CD4-positive, alpha-beta T cell treated with Interleukin-12 subunit alpha and Interleukin-12 subunit beta, for 1 hour (primary cell): ENCODE measurements around the gene FAHD2A.
"Not testable (repeated sequence)": the region's sequence is repeated elsewhere in the genome, so short reads cannot be mapped to it uniquely, and the experiment has no call there.

Source experiments
- DNase-seq: peaks from one replicate; pipeline ENCODE4 v3.0.0-alpha.2; 2020

The FAHD2A gene, protein sequence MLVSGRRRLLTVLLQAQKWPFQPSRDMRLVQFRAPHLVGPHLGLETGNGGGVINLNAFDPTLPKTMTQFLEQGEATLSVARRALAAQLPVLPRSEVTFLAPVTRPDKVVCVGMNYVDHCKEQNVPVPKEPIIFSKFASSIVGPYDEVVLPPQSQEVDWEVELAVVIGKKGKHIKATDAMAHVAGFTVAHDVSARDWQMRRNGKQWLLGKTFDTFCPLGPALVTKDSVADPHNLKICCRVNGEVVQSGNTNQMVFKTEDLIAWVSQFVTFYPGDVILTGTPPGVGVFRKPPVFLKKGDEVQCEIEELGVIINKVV

DNA sequence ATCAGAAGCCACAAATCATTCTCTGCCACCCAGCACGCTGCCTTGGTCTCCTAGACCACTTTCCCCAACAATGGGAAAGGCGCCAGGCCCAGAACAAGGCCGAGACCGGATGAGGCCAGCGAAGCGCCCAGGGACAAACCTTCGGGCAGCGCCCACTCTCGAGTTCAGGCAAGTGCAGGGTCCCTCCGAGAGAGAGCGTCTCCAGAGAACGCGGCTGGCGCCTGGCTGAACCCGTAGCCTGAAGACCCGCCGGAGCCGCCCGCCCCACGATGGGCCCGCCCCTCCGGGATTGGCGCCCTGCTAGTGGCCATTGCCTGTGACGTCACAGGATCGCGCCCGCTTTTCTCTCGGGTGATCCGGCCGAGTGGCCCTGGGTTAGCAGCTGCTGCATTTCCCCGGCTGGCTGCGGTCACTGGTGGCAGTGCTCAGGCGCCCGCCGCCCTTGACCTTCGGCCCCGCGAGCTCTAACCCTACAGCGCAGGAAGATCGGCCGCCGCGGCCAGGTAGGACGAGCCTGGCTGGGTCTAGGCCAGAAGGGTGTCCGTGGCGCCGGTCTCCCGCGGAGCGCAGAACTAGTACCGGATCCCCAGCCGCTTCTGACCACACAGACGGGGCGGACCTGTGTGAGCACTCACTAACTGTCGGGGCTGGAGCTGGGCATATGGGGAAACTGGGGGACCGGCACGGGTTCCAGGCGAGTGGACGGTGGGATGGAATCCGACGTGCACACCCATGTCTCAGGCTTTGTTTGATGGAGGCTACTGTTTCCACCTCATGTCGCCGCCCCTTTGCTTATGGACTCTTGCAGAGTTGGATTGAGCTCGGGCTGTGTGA, at the start of gene FAHD2A:
Gene FAHD2A (plus strand): TSS at position 339 of the 834 bp plus-strand sequence. CDS start 2,851 bp downstream, outside the sequence.
- peak; percentile 91 for DNase-seq

DNA sequence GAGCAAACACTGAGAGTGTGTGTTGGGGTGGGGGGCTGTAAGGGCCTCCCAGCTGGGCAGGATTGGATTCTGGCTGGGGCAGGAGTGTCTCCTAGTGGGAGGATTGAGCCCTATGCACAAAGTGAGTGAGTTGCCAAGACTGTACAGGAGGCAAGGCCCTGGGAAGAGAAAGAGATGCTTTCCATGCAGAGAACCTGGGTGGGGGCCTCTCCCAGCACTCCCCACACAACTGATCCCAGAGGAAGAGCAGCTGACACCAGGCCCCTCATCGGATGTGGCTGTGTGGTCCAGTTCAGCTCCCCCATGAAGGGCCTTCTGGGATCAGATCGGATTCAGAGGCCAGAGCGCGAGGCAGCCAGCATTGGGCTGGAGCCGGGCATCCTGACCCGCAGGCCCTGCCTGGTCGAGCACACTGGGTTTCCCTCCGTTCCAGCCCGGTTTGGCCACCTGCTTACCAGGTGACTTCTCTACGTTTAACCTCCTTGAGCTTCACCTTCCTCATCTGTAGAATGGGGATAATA, 49.4 kb upstream of the FAHD2A start:
- no peak for DNase-seq

DNA sequence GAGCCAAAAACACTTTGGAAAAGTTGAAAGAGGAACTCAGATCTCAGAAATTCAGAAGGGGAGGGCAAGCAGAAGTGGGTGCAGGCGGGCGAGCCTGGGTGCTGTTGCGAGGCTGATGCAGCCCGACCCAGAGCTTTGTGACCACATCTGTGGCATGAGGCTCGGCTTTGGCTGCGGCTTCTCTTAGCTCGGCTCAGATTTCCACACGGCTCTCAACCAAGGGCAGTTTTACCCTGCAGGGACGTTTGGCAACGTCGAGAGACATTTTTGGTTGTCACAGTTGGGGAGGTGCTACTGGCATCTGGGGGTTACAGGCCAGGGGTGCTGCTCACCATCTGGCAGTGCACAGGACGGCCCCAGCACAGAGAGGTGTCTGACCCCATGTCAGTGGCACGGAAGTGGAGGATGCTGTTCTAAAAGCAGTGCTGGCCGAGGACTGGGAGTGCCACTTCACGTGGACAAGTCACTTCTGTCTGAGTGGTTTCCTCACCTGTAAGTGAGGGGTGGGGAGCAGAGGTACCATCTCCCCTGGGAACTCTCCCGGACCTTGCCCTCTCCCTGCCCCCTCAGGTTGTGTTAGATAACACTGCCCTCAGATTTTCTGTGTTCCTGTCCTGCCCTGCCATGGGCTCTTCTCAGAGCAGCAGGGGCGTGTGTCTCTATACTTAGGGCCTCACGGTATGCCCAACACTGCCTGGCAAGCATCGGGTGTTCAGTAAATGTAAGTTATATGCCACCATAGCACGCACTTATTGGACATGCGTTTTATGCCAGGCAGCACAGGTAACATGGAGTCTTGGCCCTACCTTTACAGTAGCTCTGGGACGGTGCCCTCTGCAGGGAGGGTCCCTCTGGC, 48.7 kb upstream of the FAHD2A start:
- DNase-seq = no peak

DNA sequence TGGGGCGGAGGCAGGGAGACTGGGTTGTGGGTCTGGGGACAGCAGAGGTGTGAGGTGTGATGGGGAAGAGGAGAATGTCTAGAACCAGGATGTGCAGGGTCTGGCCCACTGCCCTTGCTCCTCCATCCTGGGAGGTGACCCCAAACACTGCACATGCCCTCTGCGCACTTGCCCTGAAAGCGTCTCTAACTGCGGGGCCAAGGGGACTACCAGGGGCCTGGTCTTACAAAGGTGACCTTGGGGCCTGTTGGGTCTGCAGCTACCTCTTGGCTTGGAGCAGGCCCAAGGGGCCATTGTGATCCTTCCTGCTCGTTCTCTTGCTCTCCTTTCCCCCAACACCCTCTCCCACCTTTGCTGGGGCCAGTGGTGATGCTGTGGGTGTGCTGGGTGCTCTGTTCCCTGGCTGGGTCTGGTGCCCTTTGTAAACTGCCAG, 48.0 kb upstream of the FAHD2A start:
- no peak for DNase-seq

DNA sequence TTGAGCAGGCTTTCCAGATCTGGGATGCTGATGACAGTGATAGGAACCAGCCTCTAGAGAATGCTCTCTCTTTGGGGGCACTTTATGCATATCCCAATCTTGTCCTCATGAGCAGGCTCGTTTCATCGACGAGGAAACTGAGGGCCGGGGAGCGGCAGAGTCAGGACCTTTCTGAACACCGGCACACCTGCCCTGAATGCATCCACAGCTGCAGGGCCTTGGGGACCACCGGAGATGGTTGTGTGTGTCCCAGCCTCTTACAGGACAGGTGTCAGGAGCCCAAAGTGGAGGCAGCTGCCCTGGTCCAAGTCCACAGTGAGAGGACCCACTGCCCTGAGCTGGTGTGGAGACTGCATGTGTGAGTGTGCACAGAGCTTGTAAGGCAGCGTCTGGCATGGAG, 47.6 kb upstream of the FAHD2A start:
- DNase-seq = no peak

DNA sequence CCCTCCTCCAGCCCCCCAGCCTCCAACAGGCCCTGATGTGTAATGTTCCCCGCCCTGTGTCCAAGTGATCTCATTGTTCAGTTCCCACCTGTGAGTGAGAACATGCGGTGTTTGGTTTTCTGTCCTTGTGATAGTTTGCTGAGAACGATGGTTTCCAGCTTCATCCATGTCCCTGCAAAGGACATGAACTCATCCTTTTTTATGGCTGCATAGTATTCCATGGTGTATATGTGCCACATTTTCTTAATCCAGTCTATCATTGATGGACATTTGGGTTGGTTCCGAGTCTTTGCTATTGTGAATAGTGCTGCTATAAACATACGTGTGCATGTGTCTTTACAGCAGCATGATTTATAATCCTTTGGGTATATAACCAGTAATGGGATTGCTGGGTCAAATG, 47.0 kb upstream of the FAHD2A start:
- not testable (repeated sequence) for DNase-seq

DNA sequence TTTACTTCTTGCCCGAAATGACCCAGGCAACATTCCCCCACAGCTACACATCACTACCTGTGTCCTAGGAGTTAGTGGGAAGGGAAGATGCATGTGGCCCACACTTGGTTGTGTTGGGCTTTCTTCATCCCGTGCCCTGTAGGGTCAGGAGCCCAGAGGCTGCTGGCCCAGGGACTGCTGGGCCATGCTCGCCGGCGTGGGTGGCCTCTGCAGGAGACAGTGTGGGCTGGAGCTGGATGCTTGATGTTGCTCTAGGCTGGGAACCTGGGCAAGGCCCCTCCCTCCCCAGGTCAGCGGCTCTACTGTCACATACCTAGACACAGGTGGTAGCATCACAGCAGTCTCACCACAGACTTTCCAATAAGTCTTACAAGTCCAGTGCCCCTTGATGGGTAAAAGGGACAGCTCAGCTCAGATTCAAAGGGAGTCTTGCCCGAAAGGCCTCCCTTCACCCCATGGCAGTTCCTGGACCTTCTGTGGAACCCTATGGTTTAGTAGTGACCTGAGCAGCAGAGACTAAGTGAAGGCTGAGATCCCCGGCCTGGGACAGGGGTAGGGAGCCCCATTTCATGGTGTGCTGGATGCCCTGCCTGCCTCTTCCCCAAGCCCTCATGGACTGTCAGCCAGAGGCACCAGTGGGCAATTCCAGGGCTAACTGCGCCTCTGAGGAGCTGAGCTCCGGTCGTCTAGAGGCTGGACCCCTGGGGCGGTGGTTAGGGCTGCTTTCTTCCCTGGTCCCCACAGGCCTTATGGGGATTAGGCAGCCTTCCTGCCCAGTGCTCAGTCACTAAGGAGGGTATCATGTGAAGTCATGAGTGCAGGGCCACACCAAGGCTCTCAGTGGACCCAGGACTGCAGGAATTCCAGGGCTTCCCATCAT, 45.4 kb upstream of the FAHD2A start:
- DNase-seq = no peak

DNA sequence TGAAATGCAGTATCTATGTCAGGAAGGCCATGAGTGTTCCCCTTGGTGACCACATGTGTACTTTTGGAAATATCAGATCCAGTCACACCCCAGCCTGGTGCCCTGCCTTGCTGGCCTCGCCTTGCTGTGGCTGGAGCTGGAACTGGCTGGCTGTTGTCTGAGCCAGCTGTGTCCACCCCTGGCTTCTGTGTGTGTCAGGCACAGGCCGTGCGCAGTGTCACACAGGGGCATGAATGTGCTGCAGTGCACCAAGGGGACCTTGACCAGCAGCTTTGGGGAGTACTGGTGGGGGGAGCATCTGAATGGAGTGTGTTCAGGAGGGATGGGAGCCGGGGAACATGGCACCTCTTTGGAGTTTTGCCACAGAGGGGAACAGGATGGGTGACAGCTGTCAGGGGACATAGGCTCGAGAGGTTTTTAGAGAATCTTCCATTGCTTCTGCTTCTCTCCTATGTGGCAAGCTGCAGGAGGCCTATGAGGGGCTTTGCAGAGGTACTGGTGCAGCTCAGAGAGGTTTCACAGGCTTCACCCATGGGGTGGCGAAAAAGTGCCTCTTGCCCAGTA, 44.7 kb upstream of the FAHD2A start:
- no peak for DNase-seq

DNA sequence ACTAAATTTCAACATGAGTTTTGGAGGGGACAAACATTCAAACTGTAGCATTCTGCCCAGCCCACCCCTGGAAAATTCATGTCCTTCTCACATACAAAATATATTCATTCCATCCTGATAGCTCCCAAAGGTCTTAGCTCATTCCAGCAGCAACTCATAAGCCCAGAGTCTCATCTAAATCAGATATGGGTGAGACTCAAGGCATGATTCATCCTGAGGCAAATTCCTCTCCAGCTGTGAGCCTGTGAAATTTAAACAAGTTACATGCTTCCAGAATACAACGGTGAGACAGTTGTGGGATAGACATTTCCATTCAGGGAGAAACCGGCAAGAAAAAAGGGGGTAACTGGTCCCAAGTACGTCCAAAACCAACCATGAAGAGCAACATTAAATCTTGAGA, 43.5 kb upstream of the FAHD2A start:
- no peak for DNase-seq

DNA sequence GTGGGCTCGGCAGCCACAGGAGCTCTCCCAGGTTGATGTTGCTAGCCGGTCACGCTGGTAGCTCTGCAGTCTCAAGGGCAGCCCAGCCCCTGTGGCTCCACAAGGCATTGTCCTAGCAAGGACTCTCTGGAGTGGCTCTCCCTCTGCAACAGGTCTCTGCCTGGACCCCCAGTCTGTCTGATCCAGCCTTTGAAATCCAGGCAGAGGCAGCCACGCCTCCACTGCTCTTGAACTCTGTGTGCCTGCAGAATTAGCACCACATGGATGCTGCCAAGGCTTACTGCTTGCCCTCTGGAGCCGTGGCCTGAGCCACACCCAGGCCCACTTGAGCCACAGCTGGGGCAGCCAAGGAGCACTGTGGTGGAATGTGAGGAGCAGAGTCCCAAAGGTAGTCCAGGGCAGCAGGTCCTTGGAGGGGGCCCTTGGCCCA, 43.0 kb upstream of the FAHD2A start:
- DNase-seq = no peak

DNA sequence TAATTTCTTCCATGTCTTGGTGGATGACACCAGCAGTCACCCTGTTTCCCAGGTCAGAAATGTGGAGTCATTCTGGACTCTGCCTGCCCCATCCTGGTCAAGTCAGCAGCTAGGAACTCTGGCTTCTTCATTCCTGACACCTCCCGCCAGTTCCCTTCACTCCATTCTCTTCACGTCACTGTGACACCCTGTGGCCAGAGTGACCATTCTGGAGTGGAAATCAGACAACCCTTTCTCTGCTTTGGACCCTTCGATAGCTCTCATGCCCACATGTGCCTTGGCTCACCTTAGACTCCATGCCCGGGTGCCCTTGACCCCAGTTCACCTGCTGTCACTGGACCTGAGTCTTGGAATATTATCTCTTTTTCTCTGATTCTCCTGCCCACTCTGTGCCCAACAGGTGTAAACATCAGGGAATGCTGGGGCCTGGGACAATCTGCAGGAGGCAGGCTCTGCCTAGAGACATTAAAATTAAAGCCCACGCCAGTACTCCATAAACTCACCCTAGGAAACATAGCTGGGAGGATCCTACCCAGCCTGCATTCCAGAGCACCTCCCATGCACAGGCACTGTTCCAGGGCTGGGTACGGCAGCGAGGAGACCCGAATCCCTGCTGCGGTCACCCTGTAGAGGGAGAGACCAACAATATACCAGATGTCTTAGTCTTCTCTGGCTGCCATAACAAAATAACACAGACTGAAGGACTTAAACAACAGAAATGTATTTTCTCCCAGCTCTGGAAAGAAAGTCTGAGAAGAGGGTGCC, 41.1 kb upstream of the FAHD2A start:
- DNase-seq = no peak

DNA sequence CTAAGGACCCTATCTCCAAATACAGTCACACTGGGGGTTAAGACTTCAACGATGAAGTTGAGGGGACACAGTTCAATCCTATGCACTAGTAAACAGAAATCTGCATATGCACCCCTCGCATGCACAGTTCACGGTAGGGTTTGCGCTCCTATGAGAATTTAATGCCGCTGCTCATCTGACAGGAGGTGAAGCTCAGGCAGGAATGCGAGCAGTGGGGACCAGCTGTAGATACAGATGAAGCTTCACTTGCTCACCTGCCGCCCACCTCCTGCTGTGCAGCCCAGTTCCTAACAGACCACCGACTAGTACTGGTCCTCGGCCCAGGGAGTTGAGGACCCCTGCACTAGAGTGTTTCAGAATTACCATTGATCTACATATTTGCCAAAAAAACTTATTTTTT, 40.0 kb upstream of the FAHD2A start:
- no peak for DNase-seq

DNA sequence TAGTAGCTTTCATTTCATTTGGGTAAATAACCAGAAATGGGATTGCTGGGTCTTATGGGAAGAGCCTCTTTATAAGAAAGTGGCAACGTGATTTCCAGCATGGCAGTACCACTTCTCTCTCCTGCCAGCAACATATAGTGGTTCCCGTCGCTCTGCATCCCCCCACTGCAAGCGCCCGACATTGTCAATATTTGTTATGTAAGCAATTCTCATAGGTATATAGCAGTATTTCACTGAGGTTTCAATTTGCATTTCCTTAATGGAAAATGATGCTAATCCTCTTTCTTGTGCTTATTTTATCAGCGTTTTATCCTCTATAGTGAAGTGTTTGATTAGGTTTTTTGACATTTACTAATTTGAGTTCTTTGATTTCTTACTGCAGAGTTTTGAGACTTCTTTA, 36.0 kb upstream of the FAHD2A start:
- DNase-seq = no peak

DNA sequence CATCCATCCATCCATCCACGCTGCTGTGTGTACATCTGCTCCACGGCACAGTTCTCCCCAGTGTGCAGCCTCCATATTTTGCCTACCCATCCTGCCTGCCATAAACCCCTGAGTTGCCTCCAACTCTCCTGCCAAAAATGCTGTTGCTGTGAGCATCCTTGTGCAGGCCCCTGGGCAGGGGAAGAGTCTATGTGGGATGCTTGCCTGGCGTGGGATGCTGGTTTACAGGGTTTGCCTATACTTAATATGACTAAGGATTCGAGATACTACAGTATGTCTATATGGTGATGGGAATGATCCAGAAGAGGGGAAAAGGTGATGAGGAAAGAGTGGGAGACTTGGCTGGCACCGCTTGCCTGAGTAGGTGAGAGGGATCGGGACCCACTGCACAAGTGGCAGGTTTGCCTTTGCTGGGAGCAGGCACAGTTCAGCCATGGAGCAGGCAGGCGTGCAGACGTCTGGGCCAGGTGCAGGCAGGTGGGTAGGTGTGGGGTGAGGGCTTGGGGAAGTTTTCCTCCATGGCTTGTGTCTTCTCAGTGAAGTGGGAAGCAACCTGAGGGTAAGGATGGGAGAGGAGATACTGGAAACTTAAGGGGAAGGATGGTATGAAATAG, 30.2 kb upstream of the FAHD2A start:
- DNase-seq = no peak

DNA sequence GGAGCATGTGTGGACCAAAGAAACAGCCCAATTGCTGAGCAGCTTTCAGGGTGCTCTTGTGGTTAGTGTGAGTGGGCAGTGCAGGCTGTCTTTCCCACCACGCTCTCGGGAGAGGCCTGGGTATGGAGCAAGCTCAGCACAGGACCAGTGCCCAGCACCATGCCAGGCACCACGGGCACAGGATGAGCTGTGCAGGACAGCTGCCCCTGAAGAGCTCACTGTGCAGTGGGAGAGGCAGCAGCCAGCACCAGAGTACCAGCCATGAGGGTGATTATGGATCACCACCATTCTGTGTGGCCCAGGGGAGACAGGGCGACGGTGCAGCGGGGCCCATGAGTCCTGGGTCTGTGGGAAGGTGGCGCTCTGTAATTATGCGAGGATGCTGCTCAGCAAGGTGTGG, 29.7 kb upstream of the FAHD2A start:
- DNase-seq = no peak

DNA sequence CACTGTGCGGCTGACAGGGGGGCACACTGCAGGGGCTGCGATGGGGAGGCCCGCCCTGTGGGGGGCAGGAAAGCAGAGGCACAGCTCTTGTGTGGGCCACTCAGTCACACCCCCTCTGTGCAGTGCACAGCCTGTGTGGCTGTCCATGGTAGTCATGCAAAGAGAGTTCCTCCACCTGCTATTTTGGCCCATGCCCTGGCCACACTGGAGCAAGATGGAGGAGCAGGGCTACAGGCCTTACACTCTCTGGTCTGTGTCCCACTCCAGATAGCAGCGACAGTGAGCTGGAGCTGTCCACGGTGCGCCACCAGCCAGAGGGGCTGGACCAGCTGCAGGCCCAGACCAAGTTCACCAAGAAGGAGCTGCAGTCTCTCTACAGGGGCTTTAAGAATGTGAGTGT, 28.5 kb upstream of the FAHD2A start:
- DNase-seq = no peak

DNA sequence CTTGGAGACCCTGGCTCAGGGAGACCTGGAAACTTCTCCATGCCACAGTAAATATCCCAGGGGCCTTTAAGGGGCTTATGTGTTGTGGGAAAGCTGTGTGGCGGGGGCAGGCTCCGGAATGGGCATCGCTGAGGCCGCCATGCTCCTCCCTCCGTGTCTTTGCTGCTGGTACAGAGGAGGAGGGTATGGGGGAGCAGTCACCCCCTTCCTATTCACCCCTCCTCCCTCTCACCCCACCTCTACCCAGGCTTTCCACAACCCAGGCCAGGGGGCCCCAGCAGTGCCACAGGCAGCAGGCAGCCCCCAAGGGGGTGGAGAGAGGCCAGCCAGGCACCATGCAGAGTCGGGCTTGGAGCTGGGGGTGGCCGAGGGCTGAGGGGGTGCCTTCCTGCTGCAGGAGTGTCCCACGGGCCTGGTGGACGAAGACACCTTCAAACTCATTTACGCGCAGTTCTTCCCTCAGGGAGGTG, 28.0 kb upstream of the FAHD2A start:
- DNase-seq = no peak

DNA sequence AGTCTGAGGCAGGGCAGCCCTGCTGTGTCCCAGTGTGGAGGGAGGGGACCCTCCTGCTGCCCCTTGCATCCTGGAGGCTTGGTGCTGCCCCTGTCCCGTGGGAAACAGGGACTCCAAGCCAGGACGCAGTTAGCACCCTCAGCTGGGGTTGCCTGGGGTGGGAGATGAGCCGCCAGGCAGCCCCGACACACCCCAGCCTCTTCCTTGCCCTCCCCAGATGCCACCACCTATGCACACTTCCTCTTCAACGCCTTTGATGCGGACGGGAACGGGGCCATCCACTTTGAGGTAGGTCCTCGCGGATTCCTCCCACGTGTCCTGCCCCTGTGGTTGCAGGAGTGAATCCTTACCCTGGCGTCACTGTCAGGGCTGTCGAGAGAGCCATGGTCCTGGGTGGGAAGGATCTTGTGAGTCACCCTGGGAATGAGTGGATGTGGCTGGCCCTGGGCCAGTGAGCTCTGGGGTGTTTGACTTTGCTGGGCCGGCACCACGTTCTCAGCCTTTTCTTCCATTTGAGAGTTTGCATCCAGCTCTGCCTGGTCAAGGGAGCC, 27.5 kb upstream of the FAHD2A start:
- DNase-seq = no peak

DNA sequence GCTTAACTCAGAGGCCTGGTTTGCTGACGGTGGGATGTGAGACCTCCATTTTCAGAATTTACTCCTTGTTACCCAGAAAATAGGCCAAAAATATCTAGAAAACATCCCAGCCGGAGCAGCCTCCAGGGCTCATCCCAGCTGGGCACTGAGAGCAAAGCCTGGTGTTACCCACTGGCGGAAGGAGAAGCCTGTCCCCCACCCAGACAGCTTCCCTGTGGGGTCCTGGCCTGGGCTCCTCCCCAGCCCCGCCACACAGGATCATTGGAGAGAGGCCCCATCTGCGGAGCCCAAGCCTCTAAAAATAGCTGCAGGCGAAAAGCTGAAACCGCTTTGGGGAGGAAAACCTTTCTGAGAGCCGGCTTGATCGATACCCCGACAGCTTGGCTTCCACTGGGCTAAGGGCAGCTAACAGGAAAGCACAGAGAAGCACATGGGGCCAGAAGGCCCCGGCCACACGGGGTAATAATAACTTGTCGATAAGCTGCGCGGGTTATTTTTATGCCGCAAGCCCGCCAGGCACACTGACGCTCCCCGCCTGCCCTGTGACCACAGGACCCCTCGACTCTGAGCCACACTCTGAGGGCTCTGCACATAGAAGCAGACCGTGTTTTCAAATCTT, 26.9 kb upstream of the FAHD2A start:
- DNase-seq = no peak
